NCI-H748 (cell line): Measurements from ENCODE around the gene VSTM2L.
A peak's percentile ranks its signal among the peaks of the same experiment; 100 is the strongest.

ENCODE experiments used
- DNase-seq: peaks from one replicate; lab custom pipeline; 2025; ENCODE audit not compliant: unreplicated experiment; lab: John Stamatoyannopoulos, UW

VSTM2L gene

GRCh38 chr20:37986873-37987601 lies 84.1 kb downstream of the VSTM2L start:
- DNase-seq, result no peak

GRCh38 chr20:37987602-37988290 lies 84.8 kb downstream of the VSTM2L start:
- DNase-seq, result no peak

DNA sequence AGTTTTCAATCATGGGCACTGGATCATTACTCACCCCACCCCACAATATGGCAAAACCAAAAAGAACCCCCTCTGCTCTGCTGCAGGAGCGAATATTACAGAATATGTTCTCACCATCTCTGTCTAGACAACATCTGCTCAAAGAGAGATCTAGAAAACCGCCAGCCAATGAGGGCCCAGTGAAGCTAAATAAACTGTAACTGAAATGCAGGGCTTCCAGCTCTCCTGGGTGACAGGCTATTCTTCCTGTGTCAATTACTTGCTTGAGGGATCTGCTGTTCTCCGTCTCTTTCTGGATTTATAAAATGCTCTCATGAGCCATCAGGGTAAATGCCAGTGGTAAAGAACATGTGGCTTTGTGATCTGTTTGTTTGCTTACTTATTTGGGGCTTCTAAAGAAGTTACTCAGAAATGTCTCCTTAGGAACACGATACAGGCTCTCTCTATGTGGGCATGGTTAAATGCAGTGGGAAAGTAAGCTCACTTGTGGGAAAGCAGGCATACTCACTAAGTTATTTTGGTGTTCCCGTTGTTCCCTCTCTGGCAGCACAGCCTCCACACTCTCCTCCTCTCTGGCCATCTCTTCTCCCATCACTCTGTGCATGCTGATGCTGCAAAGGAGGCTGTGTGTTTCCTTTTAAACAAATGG lies 85.5 kb downstream of the VSTM2L start:
- no peak for DNase-seq

- no peak for DNase-seq
Observed at GRCh38 chr20:37989601-37990295, 86.8 kb downstream of the VSTM2L start.

- no peak for DNase-seq
Observed at GRCh38 chr20:37990571-37991151, 87.7 kb downstream of the VSTM2L start.

- no peak for DNase-seq
Observed at GRCh38 chr20:37991157-37991866, 88.4 kb downstream of the VSTM2L start.

DNA sequence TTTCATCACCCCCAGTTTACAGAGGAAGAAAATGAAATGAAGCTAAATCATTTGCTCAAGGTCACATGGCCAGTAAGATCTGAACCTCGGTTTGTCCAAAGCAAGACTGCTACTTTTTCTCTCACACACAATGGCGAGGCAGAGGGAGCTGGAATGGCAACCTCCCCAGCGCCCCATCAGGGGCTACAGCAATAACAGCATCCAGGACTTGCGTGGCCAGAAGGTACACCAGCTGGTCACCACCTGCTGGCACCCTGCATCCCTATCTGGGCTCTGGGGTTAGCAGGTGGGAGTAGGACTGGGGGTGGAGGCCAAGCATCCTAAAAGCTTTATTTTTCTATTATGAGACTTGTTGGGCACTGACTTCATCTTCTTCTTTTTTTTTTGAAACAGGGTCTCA lies 89.0 kb downstream of the VSTM2L start:
- no peak for DNase-seq

DNA sequence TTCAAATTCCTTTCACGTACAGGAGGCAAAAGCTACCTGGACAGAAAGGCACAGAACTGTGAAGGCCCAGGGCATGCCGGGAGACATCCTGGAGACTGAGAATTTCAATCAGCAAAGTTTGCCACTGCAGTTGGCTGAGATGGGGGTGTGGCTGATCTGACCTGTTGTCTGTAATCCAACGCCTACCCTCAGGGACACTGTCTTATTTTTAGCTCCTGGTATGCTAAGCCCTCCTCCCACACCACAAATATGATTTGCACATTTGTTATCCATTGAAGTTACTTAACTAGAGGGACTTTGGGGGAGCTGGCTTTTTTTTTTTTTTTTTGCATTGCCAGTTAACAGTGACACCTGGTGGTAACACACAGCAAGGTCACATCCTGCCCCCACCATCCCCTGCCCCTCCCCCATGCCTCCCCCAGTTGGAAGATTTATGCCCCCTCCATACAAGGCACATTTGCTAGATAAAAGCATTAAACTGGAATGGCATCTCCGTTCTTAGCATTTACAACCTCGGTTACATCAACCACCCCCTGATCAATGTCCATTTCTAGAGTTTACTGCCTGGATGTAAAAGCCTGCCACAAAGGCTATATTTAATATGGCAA lies 90.0 kb downstream of the VSTM2L start:
- peak; percentile 18 for DNase-seq

GRCh38 chr20:37994512-37994911 lies 91.6 kb downstream of the VSTM2L start:
- DNase-seq, result no peak
